ENCODE data around the gene SSBP3.

GRCh38 chr1:54359393-54360162, 46.6 kb downstream of the SSBP3 start:
- TF ChIP-seq POLR2A (IDR thresholded peaks at IDR 0.05; ENCODE audit: low read depth, low read length): no peak
- TF ChIP-seq TAF1 (IDR thresholded peaks at IDR 0.05; ENCODE audit: low read depth, low read length): no peak
- TF ChIP-seq SPI1 (IDR thresholded peaks at IDR 0.05; ENCODE audit: low read depth, low read length): no peak
- no peak for TF ChIP-seq POLR2AphosphoS5 (IDR thresholded peaks at IDR 0.05; ENCODE audit: low read depth, low read length)
